BE2C (cell line): ENCODE measurements around the gene APAF1.

Experiments used
- DNase-seq: peaks from one replicate; pipeline ENCODE4 v3.0.0-alpha.2; 2020
- H3K27me3 ChIP-seq: fragments of 250-450 bp; sonication (Bioruptor Pico); 2 replicates; pipeline ENCODE4 v1.5.1; 2020; ENCODE audit warnings: mild to moderate bottlenecking
- H3K36me3 ChIP-seq: fragments of 250-450 bp; sonication (Bioruptor Pico); 2 replicates; pipeline ENCODE4 v1.5.1; 2020; ENCODE audit warnings: mild to moderate bottlenecking
- H3K4me1 ChIP-seq: fragments of 250-450 bp; sonication (Bioruptor Pico); 2 replicates; pipeline ENCODE4 v1.5.1; 2020
- H3K4me3 ChIP-seq: 2 replicates; pipeline ENCODE4 v1.5.1; 2011; ENCODE audit warnings: low read depth, low read length
- H3K9me3 ChIP-seq: fragments of 250-450 bp; sonication (Bioruptor Pico); 2 replicates; pipeline ENCODE4 v1.5.1; 2020
- TF ChIP-seq, protein P1 (sequence below): IDR thresholded peaks from 2 replicates; pipeline ENCODE4 v1.5.1; 2012; ENCODE audit warnings: mild to moderate bottlenecking, low read depth, low read length

APAF1 gene

DNA sequence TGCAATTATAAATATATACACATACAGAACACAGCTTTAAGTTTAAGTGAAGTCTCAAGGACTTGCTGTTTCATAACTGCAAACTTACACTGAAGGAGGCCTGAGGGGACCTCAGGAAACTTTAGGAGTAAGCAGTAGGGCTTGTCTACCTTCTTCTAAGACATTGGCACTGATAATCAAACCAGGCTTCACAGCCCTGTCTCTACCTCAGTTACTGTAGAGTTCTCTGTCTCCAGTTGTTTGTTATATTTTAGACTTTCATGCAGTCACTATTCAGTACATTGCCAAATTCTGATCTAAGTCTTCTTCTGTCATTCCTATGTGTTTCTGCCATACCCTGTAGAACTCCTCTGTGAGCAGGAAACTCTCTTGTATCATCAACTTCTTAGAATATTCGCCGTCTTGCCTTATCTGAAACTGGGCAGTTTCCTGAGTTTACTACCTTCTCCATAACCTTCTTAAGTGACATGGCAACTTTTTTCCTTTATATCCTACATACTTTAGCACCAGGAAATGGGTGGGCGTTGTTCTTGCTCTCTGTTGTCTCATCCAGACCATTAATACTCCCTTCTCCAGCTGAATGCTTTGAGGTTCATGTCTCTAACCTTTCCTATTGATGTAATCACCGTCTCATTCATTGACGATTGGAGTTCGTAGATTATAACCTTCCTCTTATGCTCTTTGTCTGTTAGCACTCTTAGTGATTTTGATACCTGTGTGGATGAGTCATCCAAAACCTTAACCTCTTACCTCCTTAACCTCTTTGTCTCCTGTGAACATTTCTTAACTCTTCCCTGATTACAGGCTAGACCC is 11.4 kb downstream of the APAF1 start:
- Histone ChIP-seq H3K36me3 (no peaks in the 10 kb centered on the region), H3K4me1 (no peaks in the 10 kb centered on the region), H3K27me3 (no peaks in the 10 kb centered on the region), H3K4me3 (no peak overlapping the region), H3K9me3 (no peaks in the 10 kb centered on the region)
- DNase-seq = no peak
- TF ChIP-seq, protein P1, sequence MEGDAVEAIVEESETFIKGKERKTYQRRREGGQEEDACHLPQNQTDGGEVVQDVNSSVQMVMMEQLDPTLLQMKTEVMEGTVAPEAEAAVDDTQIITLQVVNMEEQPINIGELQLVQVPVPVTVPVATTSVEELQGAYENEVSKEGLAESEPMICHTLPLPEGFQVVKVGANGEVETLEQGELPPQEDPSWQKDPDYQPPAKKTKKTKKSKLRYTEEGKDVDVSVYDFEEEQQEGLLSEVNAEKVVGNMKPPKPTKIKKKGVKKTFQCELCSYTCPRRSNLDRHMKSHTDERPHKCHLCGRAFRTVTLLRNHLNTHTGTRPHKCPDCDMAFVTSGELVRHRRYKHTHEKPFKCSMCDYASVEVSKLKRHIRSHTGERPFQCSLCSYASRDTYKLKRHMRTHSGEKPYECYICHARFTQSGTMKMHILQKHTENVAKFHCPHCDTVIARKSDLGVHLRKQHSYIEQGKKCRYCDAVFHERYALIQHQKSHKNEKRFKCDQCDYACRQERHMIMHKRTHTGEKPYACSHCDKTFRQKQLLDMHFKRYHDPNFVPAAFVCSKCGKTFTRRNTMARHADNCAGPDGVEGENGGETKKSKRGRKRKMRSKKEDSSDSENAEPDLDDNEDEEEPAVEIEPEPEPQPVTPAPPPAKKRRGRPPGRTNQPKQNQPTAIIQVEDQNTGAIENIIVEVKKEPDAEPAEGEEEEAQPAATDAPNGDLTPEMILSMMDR = no peak

DNA sequence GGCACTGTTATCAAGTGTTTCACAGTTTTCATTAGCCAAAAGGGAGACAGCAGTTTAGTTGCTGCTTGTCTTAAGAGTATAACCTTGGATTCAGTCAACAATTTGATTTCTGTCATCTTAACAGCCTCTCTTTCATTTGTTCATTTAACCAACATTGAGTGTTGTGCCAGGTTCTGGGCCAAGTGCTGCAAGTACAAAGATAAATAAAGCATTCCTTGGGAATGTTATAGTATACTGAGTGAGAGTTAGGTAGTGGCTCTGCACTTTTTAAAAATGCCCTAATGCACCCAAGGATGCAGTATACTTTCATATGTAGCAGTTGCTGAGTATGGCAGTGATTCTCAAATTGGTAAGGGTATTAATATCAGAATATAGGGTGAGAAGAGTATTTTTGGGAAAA is 15.4 kb downstream of the APAF1 start:
- Histone ChIP-seq H3K4me3 (no peak overlapping the region), H3K27me3 (no peaks in the 10 kb centered on the region), H3K4me1 (no peaks in the 10 kb centered on the region), H3K36me3 (no peaks in the 10 kb centered on the region), H3K9me3 (no peaks in the 10 kb centered on the region)
- TF ChIP-seq, protein P1 = no peak
- no peak for DNase-seq

DNA sequence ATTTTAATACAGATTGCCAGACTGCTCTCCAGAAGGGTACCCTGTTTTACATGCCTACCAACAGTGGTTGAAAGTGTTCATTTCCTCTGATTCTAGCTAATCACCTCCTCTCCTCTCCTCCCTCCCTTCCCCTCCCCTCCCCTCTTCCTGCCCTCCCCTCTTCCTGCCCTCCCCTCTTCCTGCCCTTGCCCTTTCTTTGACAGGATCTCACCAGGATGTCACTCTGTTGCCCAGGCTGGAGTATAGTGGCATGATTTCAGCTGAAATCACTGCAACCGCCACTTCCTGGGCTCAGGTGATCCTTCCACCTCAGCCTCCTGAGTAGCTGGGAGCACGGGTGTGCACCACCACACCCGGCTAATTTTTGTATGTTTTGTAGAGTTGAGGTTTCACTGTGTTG is 24.7 kb downstream of the APAF1 start:
- H3K27me3 ChIP-seq = no peaks in the 10 kb centered on the region
- no peaks in the 10 kb centered on the region for H3K9me3 ChIP-seq
- no peaks in the 10 kb centered on the region for H3K4me1 ChIP-seq
- H3K4me3 ChIP-seq = no peak overlapping the region
- no peak for DNase-seq
- TF ChIP-seq, protein P1 = no peak
- H3K36me3 ChIP-seq = no peaks in the 10 kb centered on the region

DNA sequence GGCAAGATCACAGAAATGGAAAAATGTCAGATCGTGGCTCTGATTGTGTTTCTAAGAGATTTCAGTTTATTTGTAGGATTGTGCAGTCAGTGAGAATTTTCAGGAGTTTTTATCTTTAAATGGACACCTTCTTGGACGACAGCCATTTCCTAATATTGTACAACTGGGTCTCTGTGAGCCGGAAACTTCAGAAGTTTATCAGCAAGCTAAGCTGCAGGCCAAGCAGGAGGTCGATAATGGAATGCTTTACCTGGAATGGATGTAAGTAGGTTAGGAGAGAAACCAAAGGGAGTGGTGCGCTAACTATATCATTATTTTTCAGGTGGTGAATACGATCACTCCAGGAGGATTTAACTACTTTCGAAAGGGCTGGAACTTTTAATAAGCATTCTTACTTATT is 26.4 kb downstream of the APAF1 start:
- no peaks in the 10 kb centered on the region for H3K27me3 ChIP-seq
- no peaks in the 10 kb centered on the region for H3K9me3 ChIP-seq
- DNase-seq = no peak
- no peaks in the 10 kb centered on the region for H3K4me1 ChIP-seq
- TF ChIP-seq, protein P1 = no peak
- no peaks in the 10 kb centered on the region for H3K36me3 ChIP-seq
- H3K4me3 ChIP-seq = no peak overlapping the region

DNA sequence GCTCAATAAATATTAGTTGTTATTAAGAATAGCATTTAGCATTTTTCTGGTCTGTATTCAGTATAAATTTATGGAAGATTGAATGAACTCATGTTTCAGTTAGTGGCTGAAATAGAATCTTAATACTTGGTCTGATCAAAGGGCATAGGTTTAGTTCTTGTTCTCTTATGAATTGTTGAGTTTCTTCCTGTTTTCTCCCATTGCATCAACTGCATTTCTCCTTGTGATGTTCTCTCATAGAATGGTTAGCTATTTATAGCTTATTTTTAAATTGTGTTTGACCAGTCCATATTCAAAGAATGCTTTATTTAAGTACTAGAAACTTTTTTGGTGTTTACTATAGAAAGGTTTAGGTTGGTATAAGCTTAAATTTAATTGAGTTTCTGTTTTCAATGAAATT is 29.8 kb downstream of the APAF1 start:
- Histone ChIP-seq H3K36me3 (no peaks in the 10 kb centered on the region), H3K9me3 (no peaks in the 10 kb centered on the region), H3K4me1 (no peaks in the 10 kb centered on the region), H3K27me3 (no peaks in the 10 kb centered on the region), H3K4me3 (no peak overlapping the region)
- TF ChIP-seq, protein P1 = no peak
- no peak for DNase-seq

DNA sequence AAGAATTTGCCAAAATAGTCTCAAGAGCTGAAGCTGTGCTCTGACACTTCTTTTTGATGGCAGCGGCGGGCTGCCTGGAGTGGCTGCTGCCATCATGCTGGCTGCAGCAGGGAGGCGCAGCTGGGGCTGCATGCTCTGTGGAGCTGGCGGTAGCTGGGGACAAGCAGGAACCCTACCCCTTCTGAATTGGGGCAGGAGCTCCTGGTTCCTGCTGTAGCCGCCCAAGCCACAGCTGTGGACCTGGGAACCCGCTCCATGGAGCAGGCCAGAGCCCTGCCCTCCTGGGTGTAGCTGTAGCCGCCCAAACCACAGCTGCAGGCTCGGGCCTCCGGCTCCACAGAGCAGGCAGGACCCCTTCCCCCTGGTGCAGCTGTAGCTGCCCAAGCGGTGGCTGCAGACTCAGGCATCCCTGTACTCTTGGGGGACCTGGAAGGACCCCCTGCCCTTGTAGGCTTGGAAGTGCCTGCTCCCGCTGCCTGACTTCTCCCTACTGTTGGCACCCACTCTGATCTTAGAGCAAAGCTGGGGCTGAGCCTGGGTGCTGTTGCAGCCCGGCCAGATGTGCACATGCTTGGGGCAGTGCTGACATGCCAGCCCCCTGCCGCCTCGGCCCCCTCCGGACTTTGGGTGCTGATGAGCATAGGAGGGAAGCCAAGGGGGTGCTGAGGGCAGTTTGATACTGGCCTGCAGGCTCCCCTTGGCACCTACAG is 33.3 kb downstream of the APAF1 start:
- Histone ChIP-seq H3K4me1 (no peaks in the 10 kb centered on the region), H3K4me3 (no peak overlapping the region), H3K36me3 (peaks cover under 1% of the 10 kb centered on the region; the same call in 1 of the 2 replicates), H3K27me3 (no peaks in the 10 kb centered on the region), H3K9me3 (no peaks in the 10 kb centered on the region)
- no peak for DNase-seq
- TF ChIP-seq, protein P1 = no peak
